Mesendoderm (in vitro differentiated cells): ENCODE results near the gene ACTMAP.

Source experiments
- DNase-seq: peaks from one replicate; pipeline ENCODE4 v3.0.0; 2013
- H2AK5ac ChIP-seq: 2 replicates; pipeline ENCODE4 v1.6.1; 2013; ENCODE audit warnings: low read length, inconsistent platforms
- H2BK120ac ChIP-seq: 2 replicates; pipeline ENCODE4 v1.6.1; 2013; ENCODE audit warnings: low read depth, mild to moderate bottlenecking, low read length, moderate library complexity, mixed read lengths
- H2BK15ac ChIP-seq: replicated peaks from 2 replicates; pipeline ENCODE4 v1.6.1; 2013; ENCODE audit warnings: low read depth, mild to moderate bottlenecking, moderate library complexity
- H2BK5ac ChIP-seq: 2 replicates; pipeline ENCODE4 v1.6.1; 2013; ENCODE audit warnings: low read length, inconsistent platforms
- H3K18ac ChIP-seq: 2 replicates; pipeline ENCODE4 v1.6.1; 2013; ENCODE audit warnings: mild to moderate bottlenecking, low read length, mixed read lengths
- H3K23ac ChIP-seq: one replicate; pipeline ENCODE4 v1.6.1; 2013; ENCODE audit warnings: low read length
- H3K27ac ChIP-seq: 2 replicates; pipeline ENCODE4 v1.5.1; 2013; ENCODE audit warnings: low read depth, mild to moderate bottlenecking, inconsistent platforms, low read length, moderate library complexity
- H3K27me3 ChIP-seq: 2 replicates; pipeline ENCODE4 v1.6.1; 2013; ENCODE audit warnings: low read length, control low read depth, mild to moderate bottlenecking, inconsistent platforms; ENCODE audit not compliant: insufficient read depth, poor library complexity
- H3K36me3 ChIP-seq: 2 replicates; pipeline ENCODE4 v1.6.1; 2013; ENCODE audit warnings: low read length, inconsistent platforms; ENCODE audit not compliant: control insufficient read depth, insufficient read depth
- H3K4ac ChIP-seq: one replicate; pipeline ENCODE4 v1.6.1; 2013; ENCODE audit warnings: low read depth, mild to moderate bottlenecking, low read length, moderate library complexity
- H3K4me1 ChIP-seq: 2 replicates; pipeline ENCODE4 v1.6.1; 2013; ENCODE audit warnings: low read depth, low read length, inconsistent platforms; ENCODE audit not compliant: control insufficient read depth
- H3K4me2 ChIP-seq: 2 replicates; pipeline ENCODE4 v1.6.1; 2013; ENCODE audit warnings: low read length
- H3K4me3 ChIP-seq: 2 replicates; pipeline ENCODE4 v1.5.1; 2013; ENCODE audit warnings: mild to moderate bottlenecking, low read length
- H3K56ac ChIP-seq: one replicate; pipeline ENCODE4 v1.6.1; 2013; ENCODE audit warnings: low read length
- H3K79me1 ChIP-seq: 2 replicates; pipeline ENCODE4 v1.6.1; 2013; ENCODE audit warnings: low read length, inconsistent platforms
- H3K79me2 ChIP-seq: 2 replicates; pipeline ENCODE4 v1.6.1; 2013; ENCODE audit warnings: mild to moderate bottlenecking, low read length; ENCODE audit not compliant: control insufficient read depth, insufficient read depth
- H3K9ac ChIP-seq: 2 replicates; pipeline ENCODE4 v1.6.1; 2013; ENCODE audit warnings: low read length, inconsistent platforms
- H4K5ac ChIP-seq: one replicate; pipeline ENCODE4 v1.6.1; 2013; ENCODE audit warnings: low read length
- H4K8ac ChIP-seq: one replicate; pipeline ENCODE4 v1.6.1; 2013; ENCODE audit warnings: low read depth, mild to moderate bottlenecking, control low read depth, low read length, moderate library complexity
- WGBS: extraction: QIAGEN DNeasy Blood & Tissue Kit; methylation state at CpG from one replicate; pipeline ENCODE4 v1.1.7; 2013; ENCODE audit warnings: low lambda C conversion rate, missing lambda C conversion rate; ENCODE audit not compliant: insufficient coverage; ENCODE audit errors: extremely low coverage; 5-methylcytosine and 5-hydroxymethylcytosine counted together

The ACTMAP gene

DNA sequence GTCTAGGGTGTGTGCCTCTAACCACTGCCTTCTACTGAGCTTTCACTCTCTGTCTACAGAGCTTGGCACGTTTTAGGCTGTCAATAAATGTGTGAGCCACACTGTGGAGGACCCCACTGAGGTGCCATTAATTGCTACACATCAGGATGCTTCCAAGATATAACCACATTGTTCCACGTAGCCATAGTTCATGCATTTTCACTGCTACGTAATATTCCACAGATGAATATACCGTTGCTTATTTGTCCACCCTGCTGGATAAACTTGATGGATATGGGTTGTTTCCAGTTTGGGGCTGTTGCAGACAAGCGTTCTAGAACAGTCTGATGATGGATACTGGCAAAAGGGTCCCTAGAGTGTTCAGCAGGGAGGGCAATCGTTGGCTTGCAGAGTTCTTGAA lies 48.5 kb downstream of the ACTMAP start:
- Histone ChIP-seq H2BK120ac (no peak overlapping the region), H2AK5ac (no peak overlapping the region), H3K56ac (no peak overlapping the region), H3K23ac (no peak overlapping the region), H3K27me3 (no peaks in the 10 kb centered on the region), H3K79me2 (no peaks in the 10 kb centered on the region), H3K79me1 (no peaks in the 10 kb centered on the region), H4K8ac (no peak overlapping the region), H3K9ac (no peak overlapping the region), H4K5ac (no peak overlapping the region), H2BK5ac (no peak overlapping the region), H3K18ac (no peak overlapping the region), H3K4me2 (no peak overlapping the region), H3K4me3 (no peak overlapping the region), H3K27ac (no peak overlapping the region), H2BK15ac (no peak overlapping the region), H3K4me1 (peaks cover 1% of the 10 kb centered on the region), H3K36me3 (peaks cover 5% of the 10 kb centered on the region), H3K4ac (no peak overlapping the region)
- no CpG with 5 or more reads among the region's 6 CpGs for WGBS
- no peak for DNase-seq

DNA sequence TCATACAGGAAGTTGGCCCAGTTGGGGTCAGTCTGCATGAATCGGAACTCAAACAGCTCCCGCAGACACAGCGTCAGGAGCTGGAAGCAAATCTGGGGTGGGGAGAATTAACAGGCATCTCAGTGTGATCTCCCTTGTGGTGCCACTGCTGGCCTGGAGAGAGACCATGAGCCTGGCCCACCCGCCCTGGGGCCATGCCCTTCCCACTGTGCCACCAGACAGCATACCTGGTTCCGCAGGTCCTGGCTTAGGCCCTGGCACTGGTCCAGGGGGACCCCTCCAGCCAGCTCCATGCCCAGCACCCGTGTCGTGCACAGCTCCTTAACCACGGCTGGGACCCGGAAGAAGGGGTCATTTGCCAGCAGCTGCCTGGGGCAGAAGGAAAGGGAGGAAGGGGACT lies 50.2 kb downstream of the ACTMAP start:
- Histone ChIP-seq H3K4ac (no peak overlapping the region), H3K18ac (no peak overlapping the region), H3K79me2 (no peaks in the 10 kb centered on the region), H3K4me1 (peaks cover 1% of the 10 kb centered on the region), H3K23ac (no peak overlapping the region), H4K8ac (no peak overlapping the region), H3K9ac (no peak overlapping the region), H2BK5ac (no peak overlapping the region), H3K56ac (no peak overlapping the region), H2BK120ac (no peak overlapping the region), H3K36me3 (peaks cover 5% of the 10 kb centered on the region), H3K79me1 (no peaks in the 10 kb centered on the region), H3K27me3 (no peaks in the 10 kb centered on the region), H2AK5ac (no peak overlapping the region), H2BK15ac (no peak overlapping the region), H3K4me2 (no peak overlapping the region), H3K27ac (no peak overlapping the region), H3K4me3 (no peak overlapping the region), H4K5ac (no peak overlapping the region)
- peak; percentile 30 for DNase-seq
- WGBS, result no CpG with 5 or more reads among the region's 9 CpGs

GRCh38 chr19:40697007-40697406 lies 53.3 kb downstream of the ACTMAP start:
- no peak overlapping the region for H3K9ac ChIP-seq
- no peak overlapping the region for H4K8ac ChIP-seq
- no peak overlapping the region for H3K27ac ChIP-seq
- no peak overlapping the region for H4K5ac ChIP-seq
- H3K23ac ChIP-seq, result no peak overlapping the region
- no peaks in the 10 kb centered on the region for H3K27me3 ChIP-seq
- H3K18ac ChIP-seq, result no peak overlapping the region
- H3K4me1 ChIP-seq, result peaks cover 1% of the 10 kb centered on the region
- no peak for DNase-seq
- H3K4me2 ChIP-seq, result no peak overlapping the region
- no peaks in the 10 kb centered on the region for H3K79me1 ChIP-seq
- no peak overlapping the region for H2BK5ac ChIP-seq
- H3K4ac ChIP-seq, result no peak overlapping the region
- H2BK15ac ChIP-seq, result no peak overlapping the region
- H3K79me2 ChIP-seq, result no peaks in the 10 kb centered on the region
- H3K4me3 ChIP-seq, result no peak overlapping the region
- no peak overlapping the region for H2AK5ac ChIP-seq
- WGBS, result no CpG with 5 or more reads among the region's 6 CpGs
- peaks cover 5% of the 10 kb centered on the region for H3K36me3 ChIP-seq
- no peak overlapping the region for H3K56ac ChIP-seq
- no peak overlapping the region for H2BK120ac ChIP-seq

DNA sequence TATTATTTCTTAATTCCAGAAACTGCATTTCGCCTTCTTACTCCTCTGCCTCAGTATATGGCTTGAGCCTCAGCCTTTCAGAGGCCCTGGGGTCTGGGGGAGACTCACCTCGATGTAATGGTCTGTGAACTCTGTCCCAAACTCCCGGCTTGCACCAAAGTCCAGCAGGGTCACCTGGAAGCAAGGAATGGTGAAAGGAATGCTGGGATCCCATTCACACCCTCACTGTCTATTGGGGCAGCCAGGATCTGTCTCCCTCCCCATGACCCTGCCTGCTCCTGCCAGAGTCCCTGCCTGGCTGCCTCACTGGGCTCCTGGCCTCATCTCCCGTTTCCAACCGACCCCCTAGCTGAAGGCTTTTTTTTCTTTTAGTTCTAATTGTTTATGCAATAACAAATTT lies 54.4 kb downstream of the ACTMAP start:
- no peak for DNase-seq
- Histone ChIP-seq H3K9ac (no peak overlapping the region), H3K56ac (no peak overlapping the region), H3K79me1 (no peaks in the 10 kb centered on the region), H4K5ac (no peak overlapping the region), H3K4me3 (no peak overlapping the region), H3K27me3 (no peaks in the 10 kb centered on the region), H3K27ac (no peak overlapping the region), H3K23ac (no peak overlapping the region), H2BK5ac (no peak overlapping the region), H2BK120ac (no peak overlapping the region), H3K79me2 (no peaks in the 10 kb centered on the region), H3K18ac (no peak overlapping the region), H2AK5ac (no peak overlapping the region), H4K8ac (no peak overlapping the region), H3K36me3 (peaks cover 4% of the 10 kb centered on the region), H3K4me1 (peaks cover 3% of the 10 kb centered on the region), H3K4me2 (no peak overlapping the region), H3K4ac (no peak overlapping the region), H2BK15ac (no peak overlapping the region)
- WGBS, result no CpG with 5 or more reads among the region's 5 CpGs

DNA sequence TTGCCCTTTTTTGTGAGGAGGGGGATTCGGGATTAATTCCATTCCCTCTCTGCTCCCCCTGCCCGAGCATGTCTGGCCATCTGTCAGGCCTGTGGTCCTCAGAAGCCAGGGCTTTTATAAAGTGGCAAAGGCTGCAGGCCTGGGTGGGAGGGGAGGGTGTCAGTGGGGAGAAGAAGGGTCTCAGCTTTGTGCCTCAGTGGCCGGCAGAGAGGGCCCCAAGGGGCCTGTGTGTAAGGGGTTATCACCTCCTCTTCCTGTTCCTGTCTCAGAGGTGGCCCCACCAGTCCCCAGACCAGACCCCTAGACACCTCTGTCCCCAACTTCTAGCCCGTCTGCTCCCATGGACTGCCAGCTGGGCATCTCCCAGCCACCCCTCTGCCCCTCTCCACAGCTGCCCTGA lies 56.4 kb downstream of the ACTMAP start:
- Histone ChIP-seq H2BK15ac (no peak overlapping the region), H3K18ac (no peak overlapping the region), H2BK120ac (no peak overlapping the region), H2AK5ac (no peak overlapping the region), H3K36me3 (peaks cover 2% of the 10 kb centered on the region), H3K4me3 (no peak overlapping the region), H3K79me2 (peaks cover 9% of the 10 kb centered on the region), H4K5ac (no peak overlapping the region), H3K56ac (no peak overlapping the region), H3K79me1 (peaks cover 8% of the 10 kb centered on the region), H3K9ac (no peak overlapping the region), H3K27me3 (no peaks in the 10 kb centered on the region), H3K23ac (no peak overlapping the region), H3K27ac (no peak overlapping the region), H2BK5ac (no peak overlapping the region), H4K8ac (no peak overlapping the region), H3K4ac (no peak overlapping the region), H3K4me1 (peaks cover 1% of the 10 kb centered on the region), H3K4me2 (no peak overlapping the region)
- no CpG with 5 or more reads among the region's 4 CpGs for WGBS
- no peak for DNase-seq

DNA sequence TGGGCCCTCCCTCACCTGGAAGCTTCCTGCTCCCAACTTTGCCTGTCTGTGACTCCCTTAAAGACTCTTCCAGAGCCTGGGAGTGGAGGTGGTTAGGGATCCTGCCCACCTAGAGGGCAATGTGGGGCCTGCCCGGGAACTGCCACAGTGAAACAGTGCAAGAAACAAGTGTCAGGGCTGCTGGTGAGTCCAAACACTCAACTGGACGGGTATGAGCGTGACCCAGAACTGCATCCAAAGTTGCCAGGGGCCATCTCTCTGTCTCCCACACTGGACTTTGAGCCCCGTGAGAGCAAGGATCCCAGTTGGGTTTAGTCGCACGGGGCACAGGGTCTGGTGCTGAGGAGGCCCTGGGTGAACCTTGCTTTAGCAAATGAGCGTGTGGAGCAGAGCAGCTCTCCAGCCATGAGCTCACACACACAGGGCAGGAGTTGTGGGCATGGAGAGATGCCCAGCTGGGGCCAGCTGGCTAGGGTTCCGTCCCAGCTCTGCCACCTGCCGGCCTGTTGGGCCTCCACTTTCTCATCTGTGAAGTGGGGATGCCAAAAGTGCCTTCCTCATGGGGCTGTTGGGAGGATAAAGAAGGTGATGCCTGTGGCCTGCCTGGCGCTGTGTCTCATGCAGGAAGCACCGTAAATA lies 57.0 kb downstream of the ACTMAP start:
- no CpG with 5 or more reads among the region's 11 CpGs for WGBS
- Histone ChIP-seq H3K27ac (no peak overlapping the region), H3K27me3 (no peaks in the 10 kb centered on the region), H3K36me3 (no peaks in the 10 kb centered on the region), H4K8ac (no peak overlapping the region), H3K23ac (no peak overlapping the region), H3K4me3 (no peak overlapping the region), H2AK5ac (no peak overlapping the region), H3K4me1 (peaks cover 1% of the 10 kb centered on the region), H4K5ac (no peak overlapping the region), H2BK5ac (no peak overlapping the region), H3K9ac (no peak overlapping the region), H3K79me2 (peaks cover 12% of the 10 kb centered on the region), H3K4ac (no peak overlapping the region), H3K4me2 (no peak overlapping the region), H2BK120ac (no peak overlapping the region), H3K79me1 (peaks cover 14% of the 10 kb centered on the region), H3K18ac (no peak overlapping the region), H2BK15ac (no peak overlapping the region), H3K56ac (no peak overlapping the region)
- DNase-seq, result no peak
